ENCODE measurements around the gene TBC1D3B.

Gene TBC1D3B

GRCh38 chr17:36148559-36149295 lies 27.7 kb downstream of the TBC1D3B start:
- Histone ChIP-seq H3K27ac (no peak overlapping the region), H3K4me2 (no peak overlapping the region), H3K9ac (no peak overlapping the region), H3K4me1 (ENCODE audit: low read depth, poor library complexity, severe bottlenecking) (peaks cover 12% of the 10 kb centered on the region), H3K79me2 (ENCODE audit: insufficient read depth, low read depth) (no peaks in the 10 kb centered on the region), H4K20me1 (ENCODE audit: insufficient read depth) (no peaks in the 10 kb centered on the region), H3K4me3 (IDR thresholded peaks at IDR 0.05; ENCODE audit: insufficient read depth, low read depth, low read length) (no peak overlapping the region), H3K36me3 (ENCODE audit: insufficient read depth) (no peaks in the 10 kb centered on the region), H3K27me3 (ENCODE audit: insufficient read depth, low read depth) (no peaks in the 10 kb centered on the region), H2AFZ (ENCODE audit: low read depth) (0 out of 2 replicates have a peak overlapping the region, but pooled peaks have one; percentile 34)
- peak; percentile 98 for TF ChIP-seq CTCF (conservative IDR thresholded peaks at IDR 0.05; ENCODE audit: low read depth, low read length)

- H2AFZ ChIP-seq (ENCODE audit: low read depth) = no peak overlapping the region
- no peak overlapping the region for H3K4me2 ChIP-seq
Measured at GRCh38 chr17:36147601-36148000, 28.8 kb downstream of the TBC1D3B start.

GRCh38 chr17:36144981-36145729 lies 31.3 kb downstream of the TBC1D3B start:
- Histone ChIP-seq H3K27ac (no peak overlapping the region), H3K36me3 (ENCODE audit: insufficient read depth) (no peaks in the 10 kb centered on the region), H2AFZ (ENCODE audit: low read depth) (no peak overlapping the region), H3K4me1 (ENCODE audit: low read depth, poor library complexity, severe bottlenecking) (peaks cover 12% of the 10 kb centered on the region), H3K9ac (no peak overlapping the region), H3K4me3 (IDR thresholded peaks at IDR 0.05; ENCODE audit: insufficient read depth, low read depth, low read length) (no peak overlapping the region), H4K20me1 (ENCODE audit: insufficient read depth) (no peaks in the 10 kb centered on the region), H3K79me2 (ENCODE audit: insufficient read depth, low read depth) (no peaks in the 10 kb centered on the region), H3K4me2 (no peak overlapping the region), H3K27me3 (ENCODE audit: insufficient read depth, low read depth) (no peaks in the 10 kb centered on the region)
- no peak for TF ChIP-seq CTCF (conservative IDR thresholded peaks at IDR 0.05; ENCODE audit: low read depth, low read length)

More at GRCh38 chr17:36147601-36148000, 28.8 kb downstream of the TBC1D3B start:
- TF ChIP-seq CTCF (conservative IDR thresholded peaks at IDR 0.05; ENCODE audit: low read depth, low read length) = no peak
- no peaks in the 10 kb centered on the region for H3K36me3 ChIP-seq (ENCODE audit: insufficient read depth)
- no peaks in the 10 kb centered on the region for H3K79me2 ChIP-seq (ENCODE audit: insufficient read depth, low read depth)
- no peak overlapping the region for H3K4me3 ChIP-seq (IDR thresholded peaks at IDR 0.05; ENCODE audit: insufficient read depth, low read depth, low read length)
- H3K9ac ChIP-seq = no peak overlapping the region
- no peaks in the 10 kb centered on the region for H4K20me1 ChIP-seq (ENCODE audit: insufficient read depth)
- no peak overlapping the region for H3K27ac ChIP-seq
- H3K27me3 ChIP-seq (ENCODE audit: insufficient read depth, low read depth) = no peaks in the 10 kb centered on the region
- H3K4me1 ChIP-seq (ENCODE audit: low read depth, poor library complexity, severe bottlenecking) = peaks cover 12% of the 10 kb centered on the region

- H3K27me3 ChIP-seq (ENCODE audit: insufficient read depth, low read depth) = no peaks in the 10 kb centered on the region
- TF ChIP-seq CTCF (conservative IDR thresholded peaks at IDR 0.05; ENCODE audit: low read depth, low read length) = no peak
- H3K9ac ChIP-seq = no peak overlapping the region
- no peaks in the 10 kb centered on the region for H3K36me3 ChIP-seq (ENCODE audit: insufficient read depth)
- H2AFZ ChIP-seq (ENCODE audit: low read depth) = no peak overlapping the region
- H4K20me1 ChIP-seq (ENCODE audit: insufficient read depth) = no peaks in the 10 kb centered on the region
- no peak overlapping the region for H3K4me3 ChIP-seq (IDR thresholded peaks at IDR 0.05; ENCODE audit: insufficient read depth, low read depth, low read length)
- H3K4me2 ChIP-seq = no peak overlapping the region
- no peaks in the 10 kb centered on the region for H3K79me2 ChIP-seq (ENCODE audit: insufficient read depth, low read depth)
- H3K4me1 ChIP-seq (ENCODE audit: low read depth, poor library complexity, severe bottlenecking) = peaks cover 10% of the 10 kb centered on the region
- H3K27ac ChIP-seq = no peak overlapping the region
Measured at GRCh38 chr17:36144014-36144413, 32.4 kb downstream of the TBC1D3B start.

Measured in KMS-11 (cell line).